SK-N-MC (cell line): ENCODE results near the gene SPRR1A.

Source experiments
- EZH2 ChIP-seq: fragments of 200-600 bp; sonication (generic); IDR thresholded peaks from one replicate; pipeline ENCODE4 v1.6.1; 2017; ENCODE audit warnings: antibody characterized with exemption
- POLR2AphosphoS5 ChIP-seq: IDR thresholded peaks from 2 replicates; pipeline ENCODE4 v1.6.1; 2012; ENCODE audit warnings: mild to moderate bottlenecking, low read depth, low read length, borderline replicate concordance

GRCh38 chr1:152957561-152957960 is 26.3 kb upstream of the SPRR1A start:
- TF ChIP-seq EZH2 (no peak), POLR2AphosphoS5 (no peak)
